ENCODE measurements around the gene ADAM17. TPM values are rescaled to one million over a fixed set of nuclear protein-coding genes. Genes with fewer than 3 reads are reported as not detected.
A peak's percentile ranks its signal among the peaks of the same experiment; 100 is the strongest.

ADAM17 gene
- polyA plus RNA-seq, 12 donors: 23.2 to 43.8 (median 29.9) TPM; not detected in 1

GRCh38 chr2:9473985-9474360, 81.7 kb downstream of the ADAM17 start:
- DNase-seq: peak; percentile 25

GRCh38 chr2:9473308-9473984, 82.2 kb downstream of the ADAM17 start:
- DNase-seq: no peak

- no peak for DNase-seq
These were observed 83.1 kb downstream of the ADAM17 start for GRCh38 chr2:9472511-9472910.

- DNase-seq: no peak
These were observed 84.4 kb downstream of the ADAM17 start for GRCh38 chr2:9471206-9471605.

GRCh38 chr2:9467687-9468086, 87.9 kb downstream of the ADAM17 start:
- no peak for DNase-seq

GRCh38 chr2:9466147-9466683, 89.4 kb downstream of the ADAM17 start:
- DNase-seq: no peak

- DNase-seq: no peak
These were observed 90.5 kb downstream of the ADAM17 start for GRCh38 chr2:9465170-9465569.

GRCh38 chr2:9463698-9464034, 92.0 kb downstream of the ADAM17 start:
- DNase-seq: no peak

GRCh38 chr2:9462886-9463697, 92.5 kb downstream of the ADAM17 start:
- DNase-seq: no peak

GRCh38 chr2:9462313-9462712, 93.3 kb downstream of the ADAM17 start:
- DNase-seq: no peak

GRCh38 chr2:9461079-9461478, 94.6 kb downstream of the ADAM17 start:
- no peak for DNase-seq

- no peak for DNase-seq
These were observed 95.1 kb downstream of the ADAM17 start for GRCh38 chr2:9460441-9461017.

GRCh38 chr2:9451231-9451630, 104.4 kb downstream of the ADAM17 start:
- DNase-seq: no peak

GRCh38 chr2:9445089-9445488, 110.5 kb downstream of the ADAM17 start:
- DNase-seq: no peak

- no peak for DNase-seq
These were observed 112.1 kb downstream of the ADAM17 start for GRCh38 chr2:9443526-9443925.

- DNase-seq: no peak
These were observed 114.1 kb downstream of the ADAM17 start for GRCh38 chr2:9441556-9441955.

- DNase-seq: no peak
These were observed 115.4 kb downstream of the ADAM17 start for GRCh38 chr2:9440058-9440727.

GRCh38 chr2:9439536-9439935, 116.1 kb downstream of the ADAM17 start:
- DNase-seq: no peak

All from muscle of arm (tissue), 12 donors.